HCT116 (cell line): ENCODE data around the gene DZIP1L. TPM values are rescaled to one million over a fixed set of nuclear protein-coding genes. Genes with fewer than 3 reads are reported as not detected.

Source experiments
- ATAC-seq: fragments of 200-7000 bp; cut with Tn5 transposase; 2 replicates; pipeline ENCODE4 v1.9.1; 2020; ENCODE audit warnings: mild to moderate bottlenecking, moderate library complexity
- BruUV-seq: library from RNA; stranded (reverse); fragments of 400-500 nt; replicated peaks from 2 replicates; lab custom pipeline; 2021; lab: Mats Ljungman, UMichigan
- CTCF ChIA-PET: fragments of 300-600 bp; sonication (Branson Sonifier 250); formaldehyde crosslinking; loops from one replicate; lab custom pipeline; 2021; ENCODE audit warnings: antibody characterized with exemption; lab: Charles Lee
- POLR2A ChIA-PET: fragments of 300-600, 350-600 bp; sonication (Branson Sonifier 250); formaldehyde crosslinking; loops from one replicate; lab custom pipeline; 2021; ENCODE audit warnings: antibody characterized with exemption; lab: Charles Lee
- RAD21 ChIA-PET, 2 experiments: fragments of 300-600 bp; sonication (Branson Sonifier 250); formaldehyde crosslinking; loops; one replicate each; lab custom pipeline; 2023; ENCODE audit warnings: low total read pairs in 2 of 2; ENCODE audit not compliant: uncharacterized antibody in 2 of 2, unreplicated experiment in 2 of 2, low non-redundant PET in 1 of 2; lab: Charles Lee
- DNase-seq: peaks from one replicate; pipeline ENCODE4 v3.0.0-alpha.2; 2010; ENCODE audit warnings: low read depth, low spot score
- H2AFZ ChIP-seq: fragments of 200-600 bp; shearing (Covaris generic), sonication (generic); 2 replicates; pipeline ENCODE4 v1.6.1; 2017; ENCODE audit warnings: low read depth, mixed run types, mixed read lengths, antibody characterized with exemption, low read length; ENCODE audit not compliant: poor library complexity, severe bottlenecking
- H3K27ac ChIP-seq: 2 replicates; pipeline ENCODE4 v1.5.1; 2012; ENCODE audit warnings: low read depth, low read length
- H3K27me3 ChIP-seq: fragments of 200-600 bp; sonication (generic); 2 replicates; pipeline ENCODE4 v1.6.1; 2016; ENCODE audit warnings: mixed run types, low read length, mixed read lengths; ENCODE audit not compliant: insufficient read depth
- H3K36me3 ChIP-seq, 2 experiments: fragments of 200-500 bp in 1 of 2; fragments of 200-600 bp in 1 of 2; sonication (Bioruptor generic) in 1 of 2; sonication (generic) in 1 of 2; 2 replicates each; pipeline versions ENCODE4 v1.5.1 to v1.6.1; 2014 to 2016; ENCODE audit warnings: low read length in 2 of 2, inconsistent platforms in 1 of 2, mixed read lengths in 1 of 2, mixed run types in 1 of 2; ENCODE audit not compliant: insufficient read depth in 2 of 2, control insufficient read depth in 1 of 2
- H3K4me1 ChIP-seq, 2 experiments: fragments of 200-600 bp in 1 of 2; sonication (generic) in 1 of 2; 2 replicates each; pipeline versions ENCODE4 v1.5.1 to v1.6.1; 2012 to 2017; ENCODE audit warnings: low read length in 2 of 2, inconsistent platforms in 1 of 2, mild to moderate bottlenecking in 1 of 2, mixed read lengths in 1 of 2, mixed run types in 1 of 2, moderate library complexity in 1 of 2; ENCODE audit not compliant: insufficient read depth in 2 of 2, control insufficient read depth in 1 of 2
- H3K4me2 ChIP-seq: fragments of 200-600 bp; sonication (generic); 2 replicates; pipeline ENCODE4 v1.6.1; 2017; ENCODE audit warnings: mixed run types, low read length, mixed read lengths
- H3K4me3 ChIP-seq, 2 experiments: fragments of 200-600 bp in 1 of 2; sonication (generic) in 1 of 2; replicated peaks in 1 of 2; 2 replicates each; pipeline ENCODE4 v1.5.1; 2011 to 2016; ENCODE audit warnings: low read length in 2 of 2, control low read depth in 1 of 2, low read depth in 1 of 2, mild to moderate bottlenecking in 1 of 2, mixed read lengths in 1 of 2, mixed run types in 1 of 2
- H3K79me2 ChIP-seq: fragments of 200-600 bp; sonication (generic); 2 replicates; pipeline ENCODE4 v1.6.1; 2017; ENCODE audit warnings: mild to moderate bottlenecking, mixed run types, low read length, moderate library complexity, mixed read lengths; ENCODE audit not compliant: insufficient read depth
- H3K9ac ChIP-seq: fragments of 200-600 bp; sonication (generic); 2 replicates; pipeline ENCODE4 v1.6.1; 2016; ENCODE audit warnings: low read length, mixed read lengths
- H3K9me2 ChIP-seq: fragments of 200-600 bp; sonication (generic), shearing (Covaris generic); 2 replicates; pipeline ENCODE4 v1.6.1; 2017; ENCODE audit warnings: mixed run types, mild to moderate bottlenecking, moderate library complexity; ENCODE audit not compliant: insufficient read depth
- H3K9me3 ChIP-seq, 2 experiments: fragments of 200-500 bp in 1 of 2; fragments of 200-600 bp in 1 of 2; sonication (Bioruptor generic) in 1 of 2; sonication (generic) in 1 of 2; 2 replicates each; pipeline ENCODE4 v1.6.1; 2014 to 2017; ENCODE audit warnings: low read length in 2 of 2, mixed read lengths in 2 of 2, inconsistent platforms in 1 of 2, low read depth in 1 of 2, mild to moderate bottlenecking in 1 of 2, mixed run types in 1 of 2, moderate library complexity in 1 of 2; ENCODE audit not compliant: control insufficient read depth in 1 of 2, insufficient read depth in 1 of 2
- H4K20me1 ChIP-seq: fragments of 200-600 bp; sonication (generic), shearing (Covaris generic); 2 replicates; pipeline ENCODE4 v1.6.1; 2017; ENCODE audit warnings: mixed run types, mild to moderate bottlenecking, moderate library complexity; ENCODE audit not compliant: insufficient read depth
- CEBPB ChIP-seq: IDR thresholded peaks from 2 replicates; pipeline ENCODE4 v1.6.1; 2012; ENCODE audit warnings: low read depth
- ELF1 ChIP-seq: IDR thresholded peaks from 2 replicates; pipeline ENCODE4 v1.6.1; 2012; ENCODE audit warnings: low read depth, borderline replicate concordance
- EZH2 ChIP-seq: fragments of 200-600 bp; sonication (generic); IDR thresholded peaks from 2 replicates; pipeline ENCODE4 v1.6.1; 2017; ENCODE audit warnings: antibody characterized with exemption, mixed run types
- POLR2A ChIP-seq: IDR thresholded peaks from 2 replicates; pipeline ENCODE4 v1.7.0; 2011; ENCODE audit warnings: borderline replicate concordance; ENCODE audit not compliant: insufficient read depth, insufficient read length; ENCODE audit errors: extremely low read depth
- SIN3A ChIP-seq: IDR thresholded peaks from 2 replicates; pipeline ENCODE4 v1.6.1; 2012; ENCODE audit warnings: low read depth
- SP1 ChIP-seq: IDR thresholded peaks from 2 replicates; pipeline ENCODE4 v1.6.1; 2012; ENCODE audit warnings: low read depth
- SRF ChIP-seq: IDR thresholded peaks from 2 replicates; pipeline ENCODE4 v1.6.1; 2012; ENCODE audit warnings: low read depth
- intact Hi-C: fragments of 100-400 bp; cut with micrococcal nuclease; formaldehyde crosslinking; loops from 2 replicates; pipeline ENCODE4 v1.10.0; 2022
- total RNA-seq: library from RNA; stranded (reverse); gene quantifications from one replicate; pipeline ENCODE4 v1.2.1, GENCODE V29; 2021; ENCODE audit not compliant: unreplicated experiment
- TF ChIP-seq, protein P1 (sequence below): IDR thresholded peaks from 2 replicates; pipeline ENCODE4 v1.6.1; 2012; ENCODE audit warnings: low read depth
- TF ChIP-seq, protein P2 (sequence below), 3 experiments: fragments of 200-600 bp in 1 of 3; sonication (generic) in 1 of 3; IDR thresholded peaks in 2 of 3; conservative IDR thresholded peaks in 1 of 3; 2 replicates each; pipeline ENCODE4 v1.5.1; 2012 to 2017; ENCODE audit warnings: low read depth in 2 of 3, low read length in 2 of 3, antibody characterized with exemption in 1 of 3, borderline replicate concordance in 1 of 3, control low read depth in 1 of 3, mild to moderate bottlenecking in 1 of 3, mixed read lengths in 1 of 3, mixed run types in 1 of 3, moderate library complexity in 1 of 3; ENCODE audit not compliant: insufficient read depth in 1 of 3
- TF ChIP-seq, protein P3 (sequence below): IDR thresholded peaks from 2 replicates; pipeline ENCODE4 v1.6.1; 2012
- TF ChIP-seq, protein P4 (sequence below): IDR thresholded peaks from 2 replicates; pipeline ENCODE4 v1.6.1; 2011; ENCODE audit warnings: mild to moderate bottlenecking, low read length, moderate library complexity; ENCODE audit not compliant: insufficient replicate concordance; ENCODE audit errors: extremely low read depth

DZIP1L gene
- total RNA-seq, 1 experiment from 2014 or later: 9.6 TPM

DNA sequence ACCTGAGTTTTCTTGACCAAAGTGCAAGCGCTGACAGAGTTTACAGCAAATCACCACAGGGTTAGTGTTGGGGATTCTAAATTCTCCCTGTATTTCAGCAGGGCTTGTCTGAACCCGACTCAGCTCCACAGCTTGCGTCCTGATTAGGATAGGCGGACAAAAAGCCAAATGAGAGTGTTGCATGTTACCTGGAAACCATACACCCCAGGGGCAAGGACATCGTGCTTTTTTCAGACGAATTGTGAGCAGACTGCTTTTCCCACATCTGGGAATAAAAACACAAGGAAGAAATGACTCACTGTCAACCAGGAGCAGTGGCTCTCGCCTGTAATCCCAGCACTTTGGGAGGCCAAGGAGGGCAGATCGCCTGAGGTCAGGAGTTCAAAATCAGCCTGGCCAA lies 3.0 kb downstream of the DZIP1L start (continued):
- TF ChIP-seq, protein P1, sequence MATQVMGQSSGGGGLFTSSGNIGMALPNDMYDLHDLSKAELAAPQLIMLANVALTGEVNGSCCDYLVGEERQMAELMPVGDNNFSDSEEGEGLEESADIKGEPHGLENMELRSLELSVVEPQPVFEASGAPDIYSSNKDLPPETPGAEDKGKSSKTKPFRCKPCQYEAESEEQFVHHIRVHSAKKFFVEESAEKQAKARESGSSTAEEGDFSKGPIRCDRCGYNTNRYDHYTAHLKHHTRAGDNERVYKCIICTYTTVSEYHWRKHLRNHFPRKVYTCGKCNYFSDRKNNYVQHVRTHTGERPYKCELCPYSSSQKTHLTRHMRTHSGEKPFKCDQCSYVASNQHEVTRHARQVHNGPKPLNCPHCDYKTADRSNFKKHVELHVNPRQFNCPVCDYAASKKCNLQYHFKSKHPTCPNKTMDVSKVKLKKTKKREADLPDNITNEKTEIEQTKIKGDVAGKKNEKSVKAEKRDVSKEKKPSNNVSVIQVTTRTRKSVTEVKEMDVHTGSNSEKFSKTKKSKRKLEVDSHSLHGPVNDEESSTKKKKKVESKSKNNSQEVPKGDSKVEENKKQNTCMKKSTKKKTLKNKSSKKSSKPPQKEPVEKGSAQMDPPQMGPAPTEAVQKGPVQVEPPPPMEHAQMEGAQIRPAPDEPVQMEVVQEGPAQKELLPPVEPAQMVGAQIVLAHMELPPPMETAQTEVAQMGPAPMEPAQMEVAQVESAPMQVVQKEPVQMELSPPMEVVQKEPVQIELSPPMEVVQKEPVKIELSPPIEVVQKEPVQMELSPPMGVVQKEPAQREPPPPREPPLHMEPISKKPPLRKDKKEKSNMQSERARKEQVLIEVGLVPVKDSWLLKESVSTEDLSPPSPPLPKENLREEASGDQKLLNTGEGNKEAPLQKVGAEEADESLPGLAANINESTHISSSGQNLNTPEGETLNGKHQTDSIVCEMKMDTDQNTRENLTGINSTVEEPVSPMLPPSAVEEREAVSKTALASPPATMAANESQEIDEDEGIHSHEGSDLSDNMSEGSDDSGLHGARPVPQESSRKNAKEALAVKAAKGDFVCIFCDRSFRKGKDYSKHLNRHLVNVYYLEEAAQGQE: no peak
- TF ChIP-seq, protein P2, sequence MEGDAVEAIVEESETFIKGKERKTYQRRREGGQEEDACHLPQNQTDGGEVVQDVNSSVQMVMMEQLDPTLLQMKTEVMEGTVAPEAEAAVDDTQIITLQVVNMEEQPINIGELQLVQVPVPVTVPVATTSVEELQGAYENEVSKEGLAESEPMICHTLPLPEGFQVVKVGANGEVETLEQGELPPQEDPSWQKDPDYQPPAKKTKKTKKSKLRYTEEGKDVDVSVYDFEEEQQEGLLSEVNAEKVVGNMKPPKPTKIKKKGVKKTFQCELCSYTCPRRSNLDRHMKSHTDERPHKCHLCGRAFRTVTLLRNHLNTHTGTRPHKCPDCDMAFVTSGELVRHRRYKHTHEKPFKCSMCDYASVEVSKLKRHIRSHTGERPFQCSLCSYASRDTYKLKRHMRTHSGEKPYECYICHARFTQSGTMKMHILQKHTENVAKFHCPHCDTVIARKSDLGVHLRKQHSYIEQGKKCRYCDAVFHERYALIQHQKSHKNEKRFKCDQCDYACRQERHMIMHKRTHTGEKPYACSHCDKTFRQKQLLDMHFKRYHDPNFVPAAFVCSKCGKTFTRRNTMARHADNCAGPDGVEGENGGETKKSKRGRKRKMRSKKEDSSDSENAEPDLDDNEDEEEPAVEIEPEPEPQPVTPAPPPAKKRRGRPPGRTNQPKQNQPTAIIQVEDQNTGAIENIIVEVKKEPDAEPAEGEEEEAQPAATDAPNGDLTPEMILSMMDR (IDR thresholded peaks at IDR 0.05 in 2 of 3, conservative IDR thresholded peaks at IDR 0.05 in 1 of 3; ENCODE audit: borderline replicate concordance in 1 of 3, insufficient read depth in 1 of 3, low read depth in 2 of 3, low read length in 2 of 3): no peak
- TF ChIP-seq, all 23 proteins: peak for 0

DNA sequence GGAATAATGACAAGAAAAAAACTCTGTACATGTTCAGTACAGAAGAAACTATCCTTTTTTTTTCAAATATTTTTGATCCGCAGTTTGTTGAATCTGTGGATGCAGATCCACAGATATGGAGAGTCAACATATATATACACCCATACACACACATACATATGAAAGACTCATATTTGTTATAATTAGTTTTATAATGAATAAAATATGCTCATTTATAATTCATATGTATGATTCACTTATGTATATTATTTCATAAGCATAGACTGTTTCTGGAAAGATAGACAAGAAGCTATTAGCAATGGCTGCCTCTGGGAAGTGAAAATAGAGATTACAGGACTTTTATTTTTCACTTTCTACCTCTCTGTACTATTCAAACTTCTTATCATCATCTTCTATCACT lies 9.8 kb downstream of the DZIP1L start:
- no TSS peak for BruUV-seq
- TF ChIP-seq, protein P3, sequence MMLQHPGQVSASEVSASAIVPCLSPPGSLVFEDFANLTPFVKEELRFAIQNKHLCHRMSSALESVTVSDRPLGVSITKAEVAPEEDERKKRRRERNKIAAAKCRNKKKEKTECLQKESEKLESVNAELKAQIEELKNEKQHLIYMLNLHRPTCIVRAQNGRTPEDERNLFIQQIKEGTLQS: no peak
- no peak for TF ChIP-seq SP1
- TF ChIP-seq ELF1: no peak
- no peak for TF ChIP-seq POLR2A
- TF ChIP-seq CEBPB: no peak
- TF ChIP-seq, protein P4, sequence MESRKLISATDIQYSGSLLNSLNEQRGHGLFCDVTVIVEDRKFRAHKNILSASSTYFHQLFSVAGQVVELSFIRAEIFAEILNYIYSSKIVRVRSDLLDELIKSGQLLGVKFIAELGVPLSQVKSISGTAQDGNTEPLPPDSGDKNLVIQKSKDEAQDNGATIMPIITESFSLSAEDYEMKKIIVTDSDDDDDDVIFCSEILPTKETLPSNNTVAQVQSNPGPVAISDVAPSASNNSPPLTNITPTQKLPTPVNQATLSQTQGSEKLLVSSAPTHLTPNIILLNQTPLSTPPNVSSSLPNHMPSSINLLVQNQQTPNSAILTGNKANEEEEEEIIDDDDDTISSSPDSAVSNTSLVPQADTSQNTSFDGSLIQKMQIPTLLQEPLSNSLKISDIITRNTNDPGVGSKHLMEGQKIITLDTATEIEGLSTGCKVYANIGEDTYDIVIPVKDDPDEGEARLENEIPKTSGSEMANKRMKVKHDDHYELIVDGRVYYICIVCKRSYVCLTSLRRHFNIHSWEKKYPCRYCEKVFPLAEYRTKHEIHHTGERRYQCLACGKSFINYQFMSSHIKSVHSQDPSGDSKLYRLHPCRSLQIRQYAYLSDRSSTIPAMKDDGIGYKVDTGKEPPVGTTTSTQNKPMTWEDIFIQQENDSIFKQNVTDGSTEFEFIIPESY: no peak
- no peak for TF ChIP-seq SIN3A
- TF ChIP-seq, protein P2 (IDR thresholded peaks at IDR 0.05 in 2 of 3, conservative IDR thresholded peaks at IDR 0.05 in 1 of 3; ENCODE audit: borderline replicate concordance in 1 of 3, insufficient read depth in 1 of 3, low read depth in 2 of 3, low read length in 2 of 3): no peak
- TF ChIP-seq SRF: no peak
- no peak for TF ChIP-seq EZH2
- no peak overlapping the region for H3K9ac ChIP-seq
- ATAC-seq (no peak), DNase-seq (no peak)
- intact Hi-C loops: no loop called here
- H3K36me3 ChIP-seq: no peaks in the 10 kb centered on the region
- no peaks in the 10 kb centered on the region for H3K4me1 ChIP-seq
- ChIA-PET CTCF (no interaction called here), POLR2A (no interaction called here), RAD21 (no interaction called here)
- no peaks in the 10 kb centered on the region for H4K20me1 ChIP-seq
- no peak overlapping the region for H3K4me2 ChIP-seq
- no peaks in the 10 kb centered on the region for H3K9me2 ChIP-seq
- H3K79me2 ChIP-seq: 0 out of 2 replicates have a peak, but pooled peaks cover under 1% of the 10 kb centered on the region
- H3K9me3 ChIP-seq: no peaks in the 10 kb centered on the region
- H3K27ac ChIP-seq: no peak overlapping the region
- no peak overlapping the region for H2AFZ ChIP-seq
- no peak overlapping the region for H3K4me3 ChIP-seq
- H3K27me3 ChIP-seq: no peaks in the 10 kb centered on the region
